Nucleus accumbens (tissue), 56 donors: ENCODE measurements around the gene TMEM272.

ENCODE experiments used
- DNase-seq, 56 donors: peaks; one replicate each; lab custom pipeline; 2025; lab: John Stamatoyannopoulos, UW

TMEM272 gene, protein sequence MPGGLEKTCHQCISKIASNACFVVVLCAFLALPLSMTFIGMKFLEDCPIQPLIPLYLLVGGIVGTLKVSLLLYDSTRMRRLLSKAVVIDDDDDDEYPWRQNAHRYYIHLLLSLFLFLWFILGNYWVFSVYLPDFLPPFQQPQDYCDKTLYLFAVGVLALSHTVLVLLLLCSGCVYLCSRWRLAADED

DNA sequence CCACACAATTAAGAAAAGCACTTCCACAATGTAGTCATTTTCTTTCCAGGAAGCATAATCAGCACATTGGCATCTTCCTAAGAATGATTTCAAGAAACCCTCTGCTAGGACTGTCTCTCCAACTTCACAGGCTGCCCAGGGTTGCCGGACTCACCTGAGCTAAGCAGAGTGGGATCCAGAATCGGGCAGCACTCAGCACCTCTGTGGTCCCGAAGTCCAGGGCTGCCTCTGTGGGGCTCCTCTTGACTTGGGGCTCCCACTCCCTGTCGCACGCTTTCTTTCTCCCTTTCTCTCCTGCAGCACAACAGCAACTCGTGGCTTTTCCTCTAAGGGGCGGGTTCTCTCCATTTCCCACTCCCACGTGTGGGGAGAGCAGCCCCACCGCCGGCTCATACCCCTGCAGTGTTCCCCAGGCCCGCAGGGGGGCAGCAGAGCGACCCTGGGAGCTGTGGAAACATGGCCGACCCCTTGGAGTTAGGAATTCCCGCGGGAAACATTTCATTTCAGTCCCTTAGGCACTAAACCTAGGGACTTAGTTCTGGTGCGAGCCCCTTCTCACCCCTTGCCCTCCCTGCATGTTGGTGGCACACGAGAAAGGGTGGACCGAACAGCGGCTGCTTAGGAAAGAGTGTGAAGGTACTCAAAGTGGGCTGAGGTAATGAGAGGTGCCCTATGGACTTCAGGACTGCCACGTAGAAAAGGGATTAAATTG is at the start of gene TMEM272:
TSS of gene TMEM272 (minus strand) at position 316 of the 712 bp plus-strand sequence. CDS start 6,647 bp downstream, outside the sequence.
- DNase-seq: peak in 53 of 56 donors; percentile 9 to 89 (median 62)

DNA sequence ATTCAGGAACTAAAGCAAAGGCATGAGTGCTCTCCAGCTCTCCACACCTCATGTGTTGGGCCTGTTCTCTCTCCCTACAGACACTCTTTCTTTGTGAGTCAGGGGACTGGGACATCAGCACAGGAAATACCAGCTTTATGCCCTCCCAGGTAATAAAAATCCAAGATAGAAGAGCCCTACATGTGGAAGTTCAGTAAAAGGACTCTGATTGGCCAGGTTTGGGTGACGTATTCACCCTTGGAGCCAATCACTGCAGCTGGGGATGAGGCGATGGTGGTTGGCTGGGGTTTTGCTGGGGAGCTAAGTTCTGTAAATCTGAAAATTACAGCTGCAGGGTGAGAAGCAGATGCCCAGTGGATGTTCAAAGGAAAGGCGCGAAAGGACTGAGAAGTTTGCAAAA is 49.3 kb upstream of the TMEM272 start:
- no peak for DNase-seq

DNA sequence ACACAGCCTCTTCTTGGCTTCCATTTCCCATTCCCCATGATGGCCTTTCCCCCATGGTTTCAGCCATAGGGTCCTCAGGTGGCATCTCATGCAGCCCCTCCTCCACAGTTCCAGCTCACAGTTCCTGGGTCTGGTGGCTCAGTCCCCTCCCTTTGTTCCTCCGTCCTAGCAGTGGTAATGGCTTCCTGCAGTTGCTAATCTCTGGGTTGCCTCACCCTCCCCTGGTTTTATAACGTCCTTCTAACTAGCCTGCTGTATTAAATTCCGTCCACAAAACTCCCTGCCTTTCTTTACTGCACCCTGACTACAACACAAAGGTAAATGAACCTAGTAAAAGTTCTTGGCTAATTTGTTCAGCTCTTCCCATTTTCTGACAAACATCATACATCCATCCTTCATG is 47.7 kb upstream of the TMEM272 start:
- DNase-seq: no peak

DNA sequence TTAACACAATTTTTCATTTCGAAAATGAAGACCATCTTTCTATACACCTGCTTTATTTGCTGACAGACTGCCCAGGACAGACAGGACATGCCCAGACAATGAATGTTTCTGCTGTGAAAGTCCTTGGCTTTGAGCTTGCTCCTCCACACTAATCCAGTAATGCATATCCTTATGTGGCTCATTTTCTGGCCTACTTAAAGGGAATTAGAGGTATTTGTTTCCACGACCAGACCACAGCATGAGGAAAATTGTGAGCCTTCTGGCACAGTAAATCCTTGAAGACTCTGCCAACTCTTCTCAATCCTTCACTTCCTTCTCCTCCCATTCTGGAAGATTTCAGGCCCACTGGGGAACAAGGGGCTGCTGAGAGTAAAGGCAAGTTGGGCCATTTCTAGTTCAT is 42.5 kb upstream of the TMEM272 start:
- no peak for DNase-seq

DNA sequence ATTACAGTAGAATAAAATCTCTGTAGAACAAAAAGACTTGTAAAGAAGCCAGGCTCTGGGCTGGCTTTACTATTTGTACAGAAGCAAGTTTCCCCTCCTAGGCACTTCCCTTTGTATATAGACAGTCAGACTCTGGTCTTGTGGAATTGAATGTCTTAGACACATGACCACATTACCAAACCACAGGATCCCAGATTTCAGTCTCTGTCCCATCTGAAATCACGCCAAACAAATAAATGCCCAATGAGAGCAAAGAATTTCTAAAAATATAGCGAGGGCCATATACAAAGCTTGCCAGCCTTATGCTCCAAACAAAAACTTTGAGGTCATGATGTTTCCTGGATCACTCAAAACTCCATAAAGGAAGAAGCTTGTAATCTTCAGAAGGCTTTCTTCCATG is 40.7 kb upstream of the TMEM272 start:
- no peak for DNase-seq

DNA sequence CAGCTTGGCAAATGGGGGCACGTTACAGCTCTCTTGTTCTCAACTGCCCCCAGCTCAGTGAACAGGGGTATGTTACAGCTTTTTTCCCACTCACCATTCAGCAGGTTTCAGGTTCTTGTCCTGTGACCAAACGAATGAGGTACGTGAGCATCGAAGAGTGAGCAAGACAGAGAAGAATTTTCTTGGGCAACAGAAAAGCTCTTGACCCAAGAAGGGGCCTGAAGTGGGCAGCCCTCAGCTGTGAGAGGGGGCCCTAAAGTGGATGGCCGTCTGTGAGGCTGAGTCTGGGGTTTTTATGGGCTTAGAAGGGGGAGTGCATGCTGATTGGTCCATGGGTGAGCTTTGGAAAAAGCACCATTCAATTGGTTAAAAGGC is 38.2 kb upstream of the TMEM272 start:
- no peak for DNase-seq

DNA sequence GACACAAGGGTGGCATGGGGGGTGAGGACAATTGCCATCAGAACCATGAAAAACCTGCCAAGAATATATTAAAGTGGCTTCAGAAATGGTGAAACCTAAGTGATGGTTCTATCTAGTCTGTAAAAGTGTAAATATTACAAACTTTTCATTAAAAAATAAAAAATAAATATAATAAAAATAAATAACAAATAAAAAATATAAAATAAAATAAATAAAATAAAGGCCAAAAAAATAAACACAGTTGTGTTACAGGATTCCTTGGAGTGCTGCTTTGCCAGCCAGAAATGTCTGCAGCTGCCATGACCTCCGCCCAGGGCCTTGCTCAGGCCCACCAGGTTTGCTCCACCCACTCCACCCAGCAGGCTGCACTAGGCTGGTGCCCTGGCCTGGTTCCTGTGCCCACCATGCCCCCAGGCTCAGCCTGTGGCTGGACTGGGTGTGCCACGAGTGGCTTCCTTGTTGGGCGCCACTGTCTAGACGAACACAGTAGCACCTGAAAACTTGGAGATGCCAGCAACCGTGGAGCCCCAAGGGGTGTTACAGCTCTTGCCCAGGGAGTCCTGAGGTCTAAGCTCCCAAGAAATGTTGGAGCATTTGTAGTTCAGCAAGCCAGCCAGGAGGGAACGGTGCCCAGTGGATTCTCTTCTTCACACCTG is 37.7 kb upstream of the TMEM272 start:
- DNase-seq: no peak

DNA sequence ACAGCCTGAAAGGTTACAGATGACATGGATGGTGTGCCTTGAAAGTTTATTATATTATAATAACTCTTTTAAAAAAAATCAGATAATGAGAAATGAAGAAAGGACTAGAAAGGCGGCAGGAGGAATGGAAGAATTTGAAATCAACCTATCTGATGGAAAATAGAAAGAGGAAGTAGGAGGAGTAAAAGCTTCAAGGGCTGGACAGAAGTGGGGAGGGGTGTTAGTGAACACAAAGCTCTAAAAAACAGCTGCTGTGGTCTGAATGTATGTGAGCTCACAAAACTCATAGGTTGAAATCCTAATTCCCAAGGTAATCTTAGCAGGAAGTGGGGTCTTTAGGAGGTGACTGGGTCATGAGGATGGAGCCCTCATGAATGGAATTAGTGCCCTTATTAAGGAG is 36.3 kb upstream of the TMEM272 start:
- no peak for DNase-seq

DNA sequence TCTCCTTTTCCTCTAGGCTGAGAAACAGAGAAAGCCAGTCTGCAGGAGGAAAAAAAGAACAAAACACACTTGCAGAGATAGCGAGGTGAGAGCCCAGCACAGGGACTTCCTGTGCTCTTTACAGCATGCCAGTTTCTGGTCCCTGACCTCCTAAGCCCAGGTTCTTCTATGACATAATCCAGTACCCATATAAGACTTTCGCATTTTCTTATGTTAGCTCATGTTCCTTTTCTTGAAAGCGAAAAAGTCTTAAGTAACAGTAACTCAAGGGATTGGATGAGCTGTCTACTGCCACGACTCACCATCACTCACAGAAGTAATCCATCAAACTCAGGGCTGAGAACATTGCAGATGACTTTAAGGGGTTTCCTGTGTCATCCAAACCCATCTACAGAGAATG is 34.2 kb upstream of the TMEM272 start:
- DNase-seq: no peak

DNA sequence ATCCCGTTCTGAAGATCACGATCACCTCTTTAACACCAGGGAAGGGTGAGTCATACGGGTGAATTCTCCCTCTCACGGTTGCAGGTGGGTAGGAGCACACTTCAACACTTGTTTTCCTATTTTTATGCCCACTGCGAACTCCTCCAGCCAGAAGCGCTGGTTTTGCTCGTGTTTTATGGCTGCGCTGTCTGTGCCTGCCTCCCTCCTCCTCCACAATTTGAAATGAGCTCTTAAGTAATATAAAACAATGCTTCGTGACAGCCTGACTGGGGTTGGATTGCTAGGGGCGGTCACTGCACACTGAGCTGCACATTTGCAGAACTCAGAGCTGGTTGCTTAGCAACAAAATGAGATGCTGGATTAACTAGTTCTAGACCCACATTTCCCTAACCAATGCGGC is 29.7 kb upstream of the TMEM272 start:
- DNase-seq: peak in 31 of 56 donors; percentile 6 to 78 (median 43)

DNA sequence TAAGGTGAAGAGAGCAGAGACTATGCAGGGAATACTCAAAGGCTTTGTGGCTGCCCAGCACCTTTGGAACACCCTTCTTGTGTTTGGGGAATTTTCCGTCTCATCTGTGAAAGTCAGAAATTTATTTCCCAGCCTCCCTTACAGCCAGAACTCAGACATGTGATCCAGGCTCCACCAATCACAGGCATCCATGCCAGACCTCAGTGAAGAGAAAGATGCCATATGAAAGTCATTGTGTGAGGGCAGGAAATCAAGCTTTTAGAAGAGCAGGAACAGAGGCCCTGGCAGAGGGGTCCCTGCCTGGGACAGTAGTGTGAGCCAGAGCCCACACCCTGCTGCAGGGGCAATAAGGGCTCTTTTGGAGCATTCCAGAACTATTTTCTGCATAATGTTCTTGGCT is 28.9 kb upstream of the TMEM272 start:
- peak in 1 of 56 donors; percentile 9 for DNase-seq

DNA sequence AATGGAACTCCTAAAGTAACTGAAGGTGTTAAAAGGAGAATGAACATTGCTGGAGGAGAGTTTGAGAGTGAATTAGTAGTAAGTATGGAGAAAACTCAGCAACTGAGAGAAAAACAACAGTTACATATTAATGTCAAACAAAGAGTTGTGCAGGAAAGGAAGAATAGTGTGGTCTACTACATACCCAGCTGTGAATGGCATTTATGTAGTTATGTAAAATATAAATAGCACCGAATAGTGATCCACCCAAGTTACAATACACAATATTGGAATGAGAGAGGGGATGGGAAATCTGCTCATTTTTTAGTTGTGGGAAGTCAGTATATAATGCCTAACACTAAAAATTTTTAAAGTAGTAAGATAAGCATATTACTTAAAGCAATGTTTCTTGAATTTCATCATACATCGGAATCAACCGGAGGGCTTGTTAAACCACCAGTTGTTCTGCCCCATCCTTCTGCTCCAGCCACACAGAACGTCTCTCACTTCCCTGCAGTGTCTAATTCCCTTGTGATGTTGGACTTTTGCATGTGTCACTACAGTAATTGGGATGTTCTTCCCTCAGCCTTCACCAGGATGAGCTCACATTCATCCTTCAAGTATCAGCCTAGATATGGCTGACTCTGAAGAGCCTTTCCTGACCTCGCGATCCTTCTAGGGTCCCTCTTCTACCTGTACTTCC is 28.3 kb upstream of the TMEM272 start:
- DNase-seq: no peak

DNA sequence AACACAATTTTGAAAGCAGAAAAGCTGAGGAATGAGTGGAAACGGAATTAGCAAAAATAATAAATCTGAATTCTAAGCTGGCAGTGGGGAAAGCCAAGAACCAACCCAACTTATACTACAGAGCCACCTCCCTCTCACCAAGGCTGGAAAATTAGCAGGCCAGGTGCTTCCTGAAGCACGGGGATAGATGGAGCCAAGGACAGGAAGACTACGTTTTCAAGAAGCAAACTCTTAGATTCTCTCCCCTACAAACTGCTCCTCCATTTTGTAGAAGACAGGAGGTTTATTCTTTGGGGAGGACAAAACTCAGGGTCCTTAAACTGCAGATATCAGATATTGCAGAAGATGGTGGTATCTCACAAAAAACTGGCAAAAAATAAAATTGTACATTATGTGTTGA is 25.6 kb upstream of the TMEM272 start:
- DNase-seq: no peak

DNA sequence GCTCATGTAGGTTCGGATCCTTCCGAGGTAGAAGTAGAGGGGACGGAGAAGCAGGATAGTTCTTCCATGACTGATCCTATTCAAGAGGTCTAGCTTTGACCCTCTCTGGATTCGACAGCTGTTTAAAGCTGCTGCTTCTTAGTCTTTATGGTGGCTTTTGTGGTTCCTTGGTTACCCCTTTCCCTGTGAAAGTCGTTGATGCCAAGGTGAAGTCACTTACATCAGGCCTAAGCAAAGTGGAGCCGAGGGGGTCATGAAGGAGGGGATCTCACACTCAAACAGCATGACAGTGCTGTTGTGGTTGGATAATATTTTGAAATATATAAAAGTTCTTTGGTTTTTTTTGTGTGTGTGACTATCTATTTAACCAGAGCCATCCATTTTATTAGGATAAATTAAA is 24.9 kb upstream of the TMEM272 start:
- no peak for DNase-seq

DNA sequence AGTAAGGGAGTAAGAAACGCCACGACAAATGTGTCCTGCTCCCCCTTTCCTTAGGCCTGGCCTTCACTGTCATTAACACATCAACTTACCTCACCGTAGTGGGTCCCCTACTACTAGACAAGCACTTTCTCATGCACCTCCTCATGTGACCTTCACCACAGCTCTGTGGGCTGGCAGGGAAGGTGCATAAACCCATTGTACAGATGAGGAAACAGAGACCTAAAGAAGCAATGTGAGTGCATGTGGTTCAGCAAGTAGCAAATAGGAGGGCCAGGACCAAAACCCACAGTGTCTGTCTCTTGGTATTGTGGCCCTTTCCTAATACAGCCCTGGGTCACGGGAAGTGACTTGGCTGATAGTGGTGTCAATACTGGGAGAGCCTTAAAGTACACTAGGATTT is 22.1 kb upstream of the TMEM272 start:
- no peak for DNase-seq

DNA sequence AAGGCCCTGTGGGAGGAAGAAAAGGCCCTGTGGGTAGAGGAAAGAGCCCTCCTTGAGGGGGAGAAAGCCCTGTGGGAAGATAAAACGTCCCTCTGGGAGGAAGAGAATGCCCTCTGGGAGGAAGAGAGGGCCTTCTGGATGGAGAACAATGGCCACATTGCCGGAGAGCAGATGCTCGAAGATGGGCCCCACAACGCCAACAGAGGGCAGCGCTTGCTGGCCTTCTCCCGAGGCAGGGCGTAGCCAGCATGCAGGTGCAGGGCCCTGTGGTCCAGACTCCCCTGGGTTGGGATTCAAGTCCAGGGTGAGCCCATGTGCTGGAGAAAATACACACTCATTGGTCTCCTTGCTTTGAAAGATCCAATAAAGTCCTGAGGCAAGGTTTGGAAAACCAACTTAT is 20.9 kb upstream of the TMEM272 start:
- no peak for DNase-seq

DNA sequence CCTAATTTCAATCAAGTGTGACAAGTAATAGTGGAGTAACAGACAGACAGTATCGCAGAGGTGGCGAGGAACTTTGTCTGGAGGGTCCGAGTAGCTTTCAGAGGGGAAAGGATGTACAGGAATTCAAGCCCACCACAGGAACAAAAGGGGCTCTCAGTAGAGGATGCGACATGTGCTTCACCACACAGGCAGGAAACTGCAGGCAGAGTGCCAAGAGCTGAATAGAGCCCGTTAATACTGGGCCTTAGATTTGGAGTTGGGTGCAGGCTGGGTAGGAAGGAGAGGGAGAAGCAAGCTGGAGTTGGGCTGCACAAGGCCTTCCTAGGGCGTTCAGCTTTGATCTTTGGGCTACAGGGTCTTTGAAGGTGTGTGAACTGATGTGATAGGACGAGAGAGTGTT is 18.0 kb upstream of the TMEM272 start:
- no peak for DNase-seq

DNA sequence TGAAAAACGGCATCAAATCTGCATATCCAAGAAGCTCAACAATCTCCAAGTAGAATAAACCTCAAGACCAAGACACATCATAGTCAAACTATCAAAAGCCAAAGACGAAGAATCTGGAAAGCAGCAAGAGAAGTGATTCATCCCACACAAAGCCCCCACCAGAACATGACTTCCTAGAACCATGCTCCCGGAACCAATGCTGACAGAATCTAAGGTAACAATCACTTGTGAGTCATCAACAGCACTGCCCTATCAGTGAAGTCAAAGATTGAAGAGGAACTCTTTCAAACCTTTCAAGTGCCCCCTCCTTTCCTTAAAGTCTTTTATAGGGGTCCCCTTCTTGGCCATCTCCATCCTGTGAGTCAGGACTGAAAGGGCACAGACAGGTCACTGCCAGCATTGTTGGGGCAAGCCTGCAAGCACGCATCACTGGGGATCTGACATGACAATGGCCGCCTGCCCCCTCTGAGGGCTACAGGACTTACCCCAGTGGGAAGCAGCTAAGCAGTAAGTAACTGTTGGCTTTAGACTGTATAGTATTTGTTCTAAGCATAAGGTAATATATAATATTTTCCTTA is 16.8 kb upstream of the TMEM272 start, which contains the start of gene CCDC70:
TSS of gene CCDC70 (plus strand) at position 247 of the 578 bp plus-strand sequence. CDS start 3,443 bp downstream, outside the sequence.
- no peak for DNase-seq

DNA sequence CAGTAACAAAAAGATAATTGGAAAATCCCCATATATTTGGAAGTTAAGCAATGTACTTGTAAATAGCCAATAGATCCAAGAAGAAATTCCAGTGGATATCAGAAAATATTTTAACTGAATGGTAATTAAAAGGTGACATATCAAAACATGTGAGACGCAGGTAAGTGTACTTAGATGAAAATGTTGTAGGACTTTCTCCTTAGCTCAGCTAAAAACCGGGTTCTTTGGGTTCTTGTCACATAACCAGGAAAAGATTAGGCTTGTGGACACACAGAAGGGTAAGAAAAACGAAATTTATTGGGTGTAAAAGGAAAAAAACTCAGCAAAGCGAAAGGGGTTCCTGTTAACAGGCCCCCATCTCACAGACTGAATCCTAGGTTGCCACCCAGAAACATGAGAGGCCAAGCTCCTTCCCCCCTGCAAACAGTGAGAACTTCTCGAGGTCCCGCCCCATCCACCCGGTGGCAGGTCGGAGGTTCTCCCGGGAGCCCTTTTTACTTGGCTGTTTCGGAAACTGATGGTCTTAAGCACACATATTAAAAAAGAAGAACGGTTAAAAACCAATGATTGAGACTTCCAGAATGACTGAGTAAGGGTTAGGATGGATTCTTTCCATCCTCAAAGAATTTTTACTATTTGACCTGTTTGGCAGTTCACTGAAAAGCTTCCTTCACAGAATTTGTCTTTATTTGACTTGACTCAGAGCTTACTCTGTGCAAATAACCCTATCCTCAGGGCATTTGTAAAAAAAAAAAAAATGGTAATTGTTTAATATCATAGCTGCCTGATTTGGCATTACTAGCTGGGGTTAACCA is 13.7 kb upstream of the TMEM272 start:
- DNase-seq: no peak

DNA sequence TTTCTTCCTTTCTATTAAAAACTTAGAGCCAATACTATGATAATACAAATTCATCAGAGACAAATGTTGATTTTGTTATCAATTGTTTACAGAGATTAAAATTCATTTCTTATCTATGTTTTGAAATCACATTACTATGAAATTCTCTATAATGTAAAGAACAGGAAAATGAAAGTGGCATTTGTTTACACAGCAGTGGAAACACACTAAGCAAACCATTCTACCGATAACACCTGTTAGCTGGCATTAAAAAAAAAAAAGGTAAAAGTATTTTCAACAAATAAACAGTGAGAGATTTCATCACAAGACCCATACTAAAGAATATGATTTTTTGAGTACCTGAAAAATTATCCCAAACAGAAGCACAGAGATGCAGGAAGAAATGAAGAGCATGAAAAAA is 12.0 kb upstream of the TMEM272 start:
- no peak for DNase-seq
